GM21825 (cell line): ENCODE results near the gene CPD.
"Not testable (repeated sequence)": the region's sequence is repeated elsewhere in the genome, so short reads cannot be mapped to it uniquely, and the experiment has no call there.

Experiments used
- ATAC-seq: cut with Tn5 transposase; IDR thresholded peaks from one replicate; pipeline ENCODE4 v1.9.1; 2021; ENCODE audit warnings: mild to moderate bottlenecking, moderate library complexity; ENCODE audit not compliant: unreplicated experiment

CPD gene

DNA sequence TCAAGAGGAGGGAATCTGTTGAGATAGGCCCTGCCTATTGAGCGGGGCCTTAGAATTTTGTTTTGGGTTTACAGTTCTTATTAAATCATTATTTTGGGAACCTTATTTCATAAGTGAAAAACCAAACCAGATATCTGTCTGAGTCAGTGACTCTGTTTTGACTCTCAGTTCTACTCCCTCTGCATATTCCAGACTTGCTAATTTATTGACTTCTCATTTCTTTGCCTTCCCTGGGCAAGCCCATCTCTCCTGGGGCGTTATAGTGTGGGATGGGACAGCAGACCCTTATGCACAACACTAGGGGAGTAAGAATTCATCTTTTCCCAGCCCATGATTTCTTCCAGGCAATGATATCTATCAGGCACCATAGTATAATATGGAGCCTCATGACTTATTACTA is 45.7 kb downstream of the CPD start:
- ATAC-seq: no peak

DNA sequence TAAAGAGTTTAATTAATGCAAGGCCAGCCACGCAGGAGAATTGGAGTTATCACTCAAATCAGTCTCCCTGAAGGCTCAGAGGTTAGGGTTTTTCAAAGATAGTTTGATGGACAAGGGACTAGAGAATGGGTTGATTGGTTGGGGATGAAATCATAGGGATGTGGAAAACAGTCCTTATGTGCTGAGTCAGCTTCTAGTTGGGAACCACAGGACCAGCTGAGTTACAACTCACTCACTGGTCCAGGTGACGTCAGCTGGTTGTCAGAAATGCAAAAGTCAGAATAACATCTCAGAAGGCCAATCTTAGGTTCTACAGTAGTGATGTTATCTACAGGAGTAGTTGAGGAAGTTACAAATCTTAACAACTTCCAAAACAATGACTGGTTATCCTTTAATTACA is 47.6 kb downstream of the CPD start:
- ATAC-seq: no peak

DNA sequence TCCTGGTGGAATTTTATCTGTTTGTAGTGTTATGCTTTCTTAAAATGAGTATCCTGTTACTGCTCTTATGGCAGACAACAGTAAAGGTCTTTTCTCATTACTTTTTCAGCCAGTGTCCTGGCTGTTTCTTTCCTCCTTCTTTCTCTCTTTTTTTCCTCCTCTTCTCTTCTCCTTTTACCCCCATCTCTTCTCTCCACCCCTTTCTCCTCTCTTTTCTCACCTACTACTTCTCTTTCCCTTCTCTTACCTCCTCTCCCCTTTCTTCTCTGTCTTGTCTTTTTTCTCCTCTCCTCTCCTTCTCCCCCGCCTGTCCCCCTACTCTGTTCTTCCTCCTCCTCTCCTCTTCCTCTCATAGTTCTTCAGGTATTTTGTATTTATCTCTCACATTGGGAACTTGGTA is 48.9 kb downstream of the CPD start:
- ATAC-seq: no peak

DNA sequence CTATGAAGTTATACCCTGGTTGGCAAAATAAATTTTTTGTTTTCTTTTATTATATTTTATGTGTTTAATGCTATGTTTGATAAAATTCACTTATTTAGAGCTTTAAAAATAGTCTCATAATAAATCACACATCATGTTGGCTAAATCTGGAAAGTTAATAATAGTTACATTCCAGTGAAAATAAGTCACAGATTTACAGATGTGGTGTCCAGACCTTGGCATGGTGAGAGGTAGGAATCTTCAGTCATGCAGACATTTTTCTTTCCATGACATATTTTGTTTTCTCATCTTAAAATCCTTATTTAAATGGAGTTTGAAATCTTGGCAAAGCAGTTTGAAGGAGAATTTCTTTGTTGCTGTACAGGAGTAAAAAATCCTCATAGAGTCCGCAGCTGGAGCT is 50.4 kb downstream of the CPD start:
- ATAC-seq: no peak

DNA sequence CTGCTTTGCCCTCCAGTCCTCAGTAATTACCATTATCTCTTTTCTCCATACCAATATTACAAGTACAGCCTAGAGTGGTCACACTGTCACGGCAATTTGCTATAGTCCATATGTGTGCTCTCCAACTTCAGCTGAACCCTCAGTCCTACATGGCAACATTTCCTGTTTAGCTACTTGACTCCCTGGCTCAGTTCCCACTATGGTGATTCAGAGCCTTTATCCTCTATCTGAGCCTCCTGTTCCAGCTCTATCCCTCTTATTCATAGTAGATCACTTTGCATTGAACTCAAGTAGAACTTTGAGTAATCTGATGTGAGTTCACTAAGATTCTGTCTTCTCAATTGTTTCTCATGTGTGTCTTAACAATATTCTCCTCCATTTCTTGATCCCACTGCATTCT is 54.8 kb downstream of the CPD start:
- ATAC-seq: no peak

DNA sequence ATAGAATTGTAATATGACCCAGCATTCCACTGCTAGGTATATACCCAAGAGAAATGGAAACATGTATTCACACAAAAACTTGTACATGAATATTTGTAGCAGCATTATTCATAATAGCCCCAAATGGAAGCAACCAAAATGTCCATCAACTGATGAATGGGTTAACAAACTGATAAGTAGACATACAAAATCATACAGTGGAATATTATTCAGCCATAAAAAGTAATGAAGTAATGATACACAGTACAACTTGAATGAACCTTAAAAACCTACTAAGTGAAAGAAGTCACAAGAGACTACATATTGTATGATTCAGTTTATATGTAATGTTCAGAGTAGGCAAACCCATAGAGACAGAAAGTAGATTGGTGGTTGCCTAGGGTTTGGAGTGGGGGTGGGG is 58.0 kb downstream of the CPD start:
- no peak for ATAC-seq

DNA sequence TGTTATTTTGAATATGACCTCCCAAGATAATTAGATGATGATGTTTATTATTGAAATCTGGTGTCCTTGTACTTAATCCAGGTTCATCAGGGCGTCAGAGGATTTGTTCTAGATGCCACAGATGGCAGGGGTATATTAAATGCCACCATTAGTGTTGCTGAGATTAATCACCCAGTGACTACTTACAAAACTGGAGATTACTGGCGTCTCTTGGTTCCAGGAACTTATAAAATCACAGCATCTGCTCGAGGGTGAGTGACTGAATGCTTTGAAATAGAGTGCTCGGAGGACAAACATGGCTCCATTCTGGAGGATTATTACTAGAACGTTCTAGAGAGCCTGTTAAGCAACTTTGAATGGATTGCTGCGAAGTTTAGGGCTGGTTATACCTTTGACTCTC is 65.0 kb downstream of the CPD start:
- no peak for ATAC-seq

DNA sequence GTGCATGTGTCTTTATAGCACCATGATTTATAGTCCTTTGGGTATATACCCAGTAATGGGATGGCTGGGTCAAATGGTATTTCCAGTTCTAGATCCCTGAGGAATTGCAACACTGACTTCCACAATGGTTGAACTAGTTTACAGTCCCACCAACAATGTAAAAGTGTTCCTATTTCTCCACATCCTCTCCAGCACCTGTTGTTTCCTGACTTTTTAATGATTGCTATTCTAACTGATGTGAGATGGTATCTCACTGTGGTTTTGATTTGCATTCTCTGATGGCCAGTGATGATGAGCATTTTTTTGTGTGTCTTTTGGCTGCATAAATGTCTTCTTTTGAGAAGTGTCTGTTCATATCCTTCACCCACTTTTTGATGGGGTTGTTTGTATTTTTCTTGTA is 67.9 kb downstream of the CPD start:
- not testable (repeated sequence) for ATAC-seq

DNA sequence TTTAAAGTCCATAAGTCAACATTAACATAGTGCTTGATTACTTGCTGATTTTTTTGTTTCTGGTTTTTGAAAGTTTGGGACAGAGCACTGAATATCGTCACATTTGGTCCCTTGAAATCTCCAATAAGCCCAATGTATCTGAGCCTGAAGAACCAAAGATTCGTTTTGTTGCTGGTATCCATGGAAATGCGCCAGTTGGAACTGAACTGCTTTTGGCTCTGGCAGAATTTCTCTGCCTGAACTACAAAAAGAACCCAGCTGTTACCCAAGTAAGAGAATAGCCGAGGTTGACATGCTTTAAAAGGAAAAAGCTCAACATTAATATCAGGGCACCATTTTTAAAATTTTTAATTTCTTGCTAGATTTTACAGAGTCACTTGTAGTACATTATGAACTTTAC is 70.8 kb downstream of the CPD start:
- no peak for ATAC-seq

DNA sequence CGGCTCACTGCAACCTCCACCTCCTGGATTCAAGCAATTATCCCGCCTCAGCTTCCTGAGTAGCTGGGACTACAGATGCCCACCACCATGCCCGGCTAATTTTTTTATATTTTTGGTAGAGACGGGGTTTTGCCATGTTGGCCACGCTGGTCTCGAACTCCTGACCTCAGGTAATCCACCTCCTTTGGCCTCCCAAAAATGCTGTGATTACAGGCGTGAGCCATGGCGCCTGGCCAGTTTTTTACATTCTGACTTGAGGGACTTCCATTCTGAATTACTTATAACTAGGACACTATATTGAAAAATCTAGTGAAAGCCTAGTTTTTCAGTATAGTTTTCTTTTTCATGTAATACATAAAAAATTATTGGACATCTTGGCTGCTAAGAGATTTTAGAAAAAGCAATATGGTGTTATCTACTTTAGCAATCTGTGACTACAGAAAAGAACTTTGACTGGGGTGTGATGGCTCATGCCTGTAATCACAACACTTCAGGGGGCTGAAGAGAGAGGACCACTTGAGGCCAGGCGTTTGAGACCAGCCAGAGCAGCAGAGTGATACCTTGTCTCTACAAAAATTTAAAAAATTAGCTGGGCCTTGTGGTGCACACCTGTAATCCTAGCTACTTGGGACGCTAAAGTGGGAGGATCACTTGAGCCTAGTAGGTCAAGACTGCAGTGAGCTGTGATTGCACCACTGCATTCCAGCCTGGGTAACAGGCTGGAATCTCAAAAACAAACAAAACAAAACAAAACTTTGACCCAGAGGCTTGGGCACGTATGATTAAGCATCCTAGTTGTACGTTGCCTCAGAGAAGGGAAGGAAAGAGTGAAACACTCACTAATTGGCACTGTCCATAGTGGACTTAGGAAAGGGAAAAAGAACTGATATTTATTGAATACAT is 71.6 kb downstream of the CPD start:
- ATAC-seq: no peak

DNA sequence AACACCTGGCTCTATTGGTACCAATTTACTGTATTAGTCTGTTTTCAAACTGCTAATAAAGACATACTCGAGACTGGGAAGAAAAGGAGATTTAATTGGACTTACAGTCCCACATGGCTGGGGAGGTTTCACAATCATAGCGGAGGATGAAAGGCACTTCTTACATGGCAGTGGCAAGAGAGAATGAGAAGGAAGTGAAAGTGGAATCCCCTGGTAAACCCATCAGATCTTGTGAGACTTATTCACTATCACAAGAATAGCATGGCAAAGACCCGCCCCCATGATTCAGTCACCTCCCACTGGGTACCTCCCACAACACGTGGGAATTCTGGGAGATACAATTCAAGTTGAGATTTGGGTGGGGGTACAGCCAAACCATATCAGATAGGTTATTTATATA is 75.9 kb downstream of the CPD start:
- no peak for ATAC-seq

DNA sequence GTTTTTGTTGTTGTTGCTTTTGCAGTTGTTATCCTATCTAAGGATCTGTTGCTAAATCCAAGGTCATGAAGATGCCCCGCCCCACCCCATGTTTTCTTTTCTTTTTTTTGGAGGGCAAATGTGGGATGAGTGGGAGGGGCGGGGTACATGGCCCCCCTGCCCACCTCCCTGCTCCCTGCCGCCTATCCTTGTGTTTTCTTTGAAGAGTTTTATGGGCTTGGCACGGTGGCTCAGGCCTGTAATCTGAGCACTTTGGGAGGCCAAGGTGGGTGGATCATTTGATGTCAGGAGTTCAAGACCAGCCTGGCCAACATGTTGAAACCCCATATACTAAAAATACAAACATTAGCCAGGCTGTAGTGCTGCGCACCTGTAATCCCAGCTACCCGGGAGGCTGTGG is 79.6 kb downstream of the CPD start:
- ATAC-seq: no peak

DNA sequence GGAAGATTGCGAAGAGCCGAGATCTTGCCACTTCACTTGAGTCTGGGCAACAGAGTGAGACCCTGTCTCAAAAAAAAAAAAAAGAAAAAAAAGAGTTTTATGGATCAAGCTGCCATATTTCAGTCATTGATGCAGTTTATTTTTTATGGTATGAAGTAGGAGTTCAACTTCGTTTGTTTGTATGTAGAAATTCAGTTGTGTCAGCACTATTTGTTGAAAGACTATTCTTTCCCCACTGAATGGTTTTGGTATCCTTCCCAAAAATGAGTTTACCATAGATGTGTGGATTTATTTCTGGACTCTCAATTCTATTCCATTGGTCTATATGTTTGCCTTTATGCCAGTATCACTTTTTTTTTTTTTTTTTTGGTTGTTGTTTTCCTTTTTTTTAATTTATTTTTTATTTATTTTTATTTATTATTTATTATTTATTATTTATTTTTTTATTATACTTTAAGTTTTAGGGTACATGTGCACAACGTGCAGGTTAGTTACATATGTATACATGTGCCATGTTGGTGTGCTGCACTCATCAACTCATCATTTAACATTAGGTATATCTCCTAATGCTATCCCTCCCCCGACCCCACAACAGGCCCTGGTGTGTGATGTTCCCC is 80.2 kb downstream of the CPD start:
- ATAC-seq: not testable (repeated sequence)

DNA sequence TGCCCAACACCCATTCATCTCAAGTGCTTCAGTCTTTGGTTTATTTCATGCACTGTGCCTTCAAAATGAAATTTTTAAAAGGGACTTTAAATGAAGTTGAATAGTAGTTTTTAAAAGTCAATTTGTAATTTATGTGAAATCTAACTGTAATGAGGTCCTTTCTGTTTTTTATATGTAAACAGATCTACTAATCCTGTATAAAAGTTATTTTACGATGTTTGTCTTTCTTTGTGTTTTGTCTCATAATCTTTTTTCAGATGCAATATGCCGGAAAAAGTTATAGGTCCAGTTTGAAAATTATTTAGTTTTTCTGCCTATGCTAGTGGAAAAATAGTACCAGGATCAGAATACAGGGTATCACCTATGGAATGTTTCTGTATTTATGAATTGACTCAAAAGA is 89.7 kb downstream of the CPD start:
- ATAC-seq: no peak

DNA sequence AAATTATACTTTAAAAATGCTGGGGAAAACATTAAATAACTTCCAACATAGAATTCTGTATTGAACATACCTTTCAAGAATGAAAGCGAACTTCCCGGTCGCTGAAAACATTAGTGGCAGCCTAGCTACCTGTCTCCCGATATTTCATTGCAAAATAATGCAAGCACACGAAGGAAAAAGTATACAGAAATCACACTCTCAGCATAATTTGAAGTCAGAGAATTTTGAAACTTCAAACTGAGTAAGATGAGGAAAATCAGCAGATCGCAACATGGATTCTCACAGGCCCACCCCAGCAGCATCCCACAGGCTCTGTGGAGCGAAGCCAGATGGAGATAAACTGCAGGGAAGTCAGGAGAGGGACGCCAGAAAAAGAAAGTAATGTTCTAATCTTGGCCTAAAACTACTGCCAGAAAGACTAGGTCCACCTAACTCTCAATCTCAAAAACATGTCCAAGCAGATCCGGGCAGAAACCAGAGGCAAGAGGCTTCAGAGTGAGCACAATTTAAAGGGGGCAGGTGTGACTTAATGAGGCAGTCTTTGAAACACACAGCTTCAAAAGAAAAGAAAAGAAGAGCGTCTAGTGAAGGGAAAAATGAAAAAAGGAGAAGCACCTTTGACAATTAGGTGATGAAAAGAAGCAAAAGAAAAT is 93.6 kb downstream of the CPD start:
- no peak for ATAC-seq

DNA sequence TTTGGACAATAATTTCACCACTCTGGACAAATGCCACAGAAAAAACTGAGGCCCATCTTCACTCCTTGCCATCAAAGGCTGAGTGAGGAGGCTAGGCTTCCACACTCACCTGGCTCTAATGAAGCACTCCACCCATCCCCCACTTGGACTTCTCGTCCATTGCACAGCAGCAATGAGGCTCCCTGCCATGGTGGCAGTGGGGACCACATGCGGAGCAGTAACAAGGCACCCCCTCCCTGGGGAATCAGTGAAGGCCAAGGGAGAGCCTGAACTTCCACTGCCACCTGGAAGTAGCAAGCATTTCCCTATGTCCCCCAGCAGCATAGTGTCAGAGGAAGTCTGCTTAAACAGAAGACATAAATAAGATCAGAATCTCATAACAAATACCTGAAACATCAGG is 96.5 kb downstream of the CPD start:
- no peak for ATAC-seq

DNA sequence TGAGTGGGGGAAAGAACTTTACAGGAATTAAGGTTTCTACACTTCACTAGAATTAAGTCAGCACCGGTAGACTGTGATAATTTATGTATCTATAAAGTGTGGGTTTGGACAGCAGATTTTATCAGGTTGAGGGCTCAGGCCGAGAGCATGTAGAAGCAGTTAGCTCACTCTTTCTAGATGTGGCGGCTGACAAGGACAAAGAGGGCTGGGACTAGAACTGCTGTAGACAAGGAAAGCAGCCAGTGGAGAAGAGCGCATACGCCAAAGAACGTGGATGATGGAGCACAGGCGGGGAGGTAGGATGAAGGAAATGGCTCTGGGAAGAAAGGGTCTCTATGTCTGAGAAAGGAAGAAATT is 98.0 kb downstream of the CPD start:
- ATAC-seq: peak; percentile 27

DNA sequence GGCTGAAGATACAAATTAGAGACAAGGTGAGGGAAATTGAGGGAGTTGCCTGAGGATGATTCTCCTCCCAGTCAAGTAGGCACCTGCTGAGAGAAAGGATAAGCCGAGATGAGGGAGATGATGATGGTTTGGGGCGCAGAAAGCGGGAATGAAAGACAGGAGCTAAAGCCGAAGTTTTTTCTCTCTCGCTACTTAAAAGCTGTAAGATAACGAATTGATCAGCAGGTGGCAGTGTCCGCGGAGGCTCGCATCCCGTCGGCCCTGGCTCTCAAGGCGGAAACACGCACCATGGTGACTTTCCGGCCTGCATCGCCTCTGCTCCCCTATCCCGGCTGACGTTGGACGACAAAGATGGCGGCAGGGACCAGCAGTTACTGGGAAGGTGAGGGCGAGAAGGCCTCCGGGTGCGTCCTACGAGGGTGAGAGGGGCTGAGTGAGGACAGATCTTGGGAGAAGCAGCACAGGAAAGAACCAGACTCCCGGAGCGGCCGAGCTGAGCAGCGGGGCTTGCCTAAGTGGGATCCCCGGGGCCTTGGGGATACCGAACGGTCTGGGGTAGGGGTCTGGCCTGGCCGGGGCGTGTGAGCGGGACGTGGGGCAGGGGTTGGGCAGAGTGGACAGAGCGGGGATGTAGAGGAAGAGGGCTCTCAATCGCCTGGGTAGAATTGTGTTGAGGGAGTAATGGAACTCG is 98.5 kb downstream of the CPD start, which contains the start of gene GOSR1:
Gene GOSR1, plus strand, starts transcription at position 326 of the 691 bp plus-strand sequence. Its CDS starts 26 bp downstream, at position 352.
- ATAC-seq: peak; percentile 97

DNA sequence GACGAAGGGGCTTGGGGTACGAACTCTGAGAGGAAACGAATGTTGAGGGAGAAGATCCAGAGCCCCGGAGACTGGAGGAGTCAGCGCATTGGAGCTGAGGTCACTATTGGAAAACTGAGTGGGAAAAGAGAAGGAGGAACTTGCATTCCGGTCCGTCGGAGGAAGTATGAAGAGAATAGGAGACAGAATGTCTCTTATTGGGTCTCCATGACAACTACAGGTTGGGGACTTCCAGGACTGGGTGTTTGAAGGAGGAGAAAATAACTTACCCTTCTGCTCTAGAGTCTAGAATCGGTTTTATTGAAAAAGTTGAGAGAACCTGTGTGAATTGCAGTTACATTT is 99.0 kb downstream of the CPD start:
- no peak for ATAC-seq

DNA sequence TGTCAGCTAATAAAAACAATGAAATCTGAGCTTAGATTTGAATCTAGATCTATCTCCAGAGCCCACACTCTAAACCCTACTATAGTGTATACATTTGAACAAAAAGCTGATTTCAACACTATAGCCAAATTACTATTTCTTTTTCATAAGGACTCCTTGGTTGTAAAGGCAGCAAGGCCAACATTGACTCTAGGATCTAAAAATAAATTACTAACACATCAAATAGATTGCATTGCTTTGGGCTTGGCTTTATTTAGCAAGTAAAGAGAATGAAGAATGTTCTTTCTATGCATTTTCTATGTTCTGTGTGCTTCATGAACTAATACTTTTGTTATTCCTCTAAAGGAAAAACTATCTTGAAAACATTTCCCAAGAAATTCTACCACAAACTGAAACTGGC is 103.8 kb downstream of the CPD start:
- ATAC-seq: no peak

DNA sequence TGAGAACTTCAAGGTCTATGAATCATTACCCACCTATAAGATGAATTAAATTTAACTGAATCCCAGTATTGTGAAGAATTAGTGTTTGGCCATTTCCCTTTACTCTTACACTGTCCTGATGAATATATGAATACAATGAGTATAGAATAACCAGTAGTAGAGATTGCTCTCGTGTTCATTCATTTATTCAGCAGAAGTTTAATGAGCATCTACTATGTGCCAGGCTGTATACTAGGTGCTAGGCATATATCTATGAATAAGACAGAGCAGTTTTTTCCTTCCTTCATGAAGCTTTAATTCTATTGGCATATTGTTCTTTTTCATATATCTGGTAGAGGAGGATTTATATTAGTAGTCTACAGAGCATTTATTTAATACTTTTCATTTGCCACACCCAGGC is 104.4 kb downstream of the CPD start:
- ATAC-seq: no peak

DNA sequence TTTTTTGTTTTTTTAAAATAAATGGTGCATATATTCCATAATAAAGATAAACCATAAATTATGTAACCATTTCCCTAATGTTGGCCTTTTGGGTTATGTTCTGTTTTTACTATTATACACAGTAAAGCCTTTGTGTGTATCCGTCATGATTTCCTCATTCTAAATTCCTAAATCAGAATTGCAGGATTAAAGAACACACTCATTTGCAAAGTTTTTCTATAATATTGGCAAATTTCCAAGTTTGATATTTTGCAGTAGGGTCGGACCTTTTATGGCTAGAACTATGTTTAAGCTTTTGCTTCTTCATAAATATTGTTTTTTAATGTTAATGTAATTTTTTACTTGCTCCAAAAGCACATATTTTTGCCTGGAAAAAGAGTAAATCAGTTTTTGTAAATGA is 115.1 kb downstream of the CPD start:
- no peak for ATAC-seq
